ELF-1 (cell line): ENCODE measurements around the gene SCMH1.
A peak's percentile ranks its signal among the peaks of the same experiment; 100 is the strongest.
"Not testable (repeated sequence)": the region's sequence is repeated elsewhere in the genome, so short reads cannot be mapped to it uniquely, and the experiment has no call there.

Experiments used
- DNase-seq: peaks from one replicate; pipeline ENCODE4 v3.0.0-alpha.2; 2016; ENCODE audit warnings: low read depth, low spot score

The SCMH1 gene

DNA sequence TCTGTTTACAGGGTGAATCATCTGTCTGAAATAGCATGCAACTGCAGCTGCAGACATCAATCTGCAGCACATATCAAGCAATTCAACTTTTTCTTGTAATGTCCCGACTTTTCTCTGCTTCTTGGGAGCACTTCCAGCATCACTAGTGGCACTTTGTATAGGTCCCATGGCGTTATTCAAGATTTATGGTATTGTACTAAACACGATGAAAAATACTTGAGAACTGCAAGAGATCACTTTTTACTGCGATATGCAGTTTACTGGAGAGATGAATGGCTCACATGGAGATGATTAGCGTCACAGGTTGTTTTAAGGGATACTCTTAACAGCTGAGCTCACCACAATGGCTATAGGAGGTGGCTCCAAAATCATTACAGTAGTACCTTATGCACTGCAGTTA lies 7.2 kb upstream of the SCMH1 start:
- no peak for DNase-seq

DNA sequence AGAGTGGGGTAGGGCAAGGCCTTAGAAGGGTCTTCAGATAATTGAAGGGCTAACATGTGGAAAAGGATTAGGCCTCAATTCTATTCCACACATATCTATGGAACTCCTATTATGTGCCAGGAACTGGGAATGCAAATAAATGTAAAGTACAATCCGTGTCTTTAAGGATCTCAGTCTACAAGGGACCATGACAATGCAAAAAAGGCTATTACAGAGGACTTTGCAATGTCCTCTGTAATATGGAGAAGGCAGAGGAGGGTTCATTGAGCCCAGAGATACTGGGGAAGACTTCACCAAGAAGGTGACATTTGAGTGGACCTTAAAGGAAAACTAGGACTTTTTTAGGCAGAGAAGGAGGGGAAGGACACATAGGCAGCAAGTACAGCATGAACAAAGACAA lies 4.5 kb upstream of the SCMH1 start:
- DNase-seq: no peak

- DNase-seq: no peak
Measured at GRCh38 chr1:41245659-41246058, 3.6 kb upstream of the SCMH1 start.

- no peak for DNase-seq
Measured at GRCh38 chr1:41243079-41243385, 926 bp upstream of the SCMH1 start.

GRCh38 chr1:41242342-41243078 lies 404 bp upstream of the SCMH1 start:
- peak; percentile 37 for DNase-seq

DNA sequence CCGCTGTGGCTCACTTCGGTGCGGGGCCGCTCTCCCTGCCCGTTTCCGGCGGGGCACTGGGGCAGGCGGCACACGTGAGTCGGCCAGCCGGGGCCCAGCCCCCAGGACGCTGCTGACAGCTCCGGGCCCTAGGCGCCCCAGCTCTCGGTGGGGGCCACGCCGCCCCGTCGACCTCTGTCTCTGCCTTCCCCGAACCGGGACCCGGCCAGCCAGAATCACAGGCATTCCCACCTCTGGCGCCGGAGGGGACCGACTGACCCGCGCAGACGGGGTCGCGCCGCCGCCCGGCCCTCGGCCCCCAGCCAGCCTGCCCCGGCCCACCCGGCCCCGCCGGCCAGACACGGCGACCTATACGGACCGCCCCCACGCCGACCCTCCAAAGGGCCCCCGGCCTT lies 755 bp downstream of the SCMH1 start:
- peak; percentile 54 for DNase-seq

- DNase-seq: no peak
Measured at GRCh38 chr1:41240781-41241353, 1.2 kb downstream of the SCMH1 start.

GRCh38 chr1:41239988-41240610 lies 2.0 kb downstream of the SCMH1 start:
- DNase-seq: no peak

GRCh38 chr1:41238311-41238988 lies 3.7 kb downstream of the SCMH1 start:
- no peak for DNase-seq

DNA sequence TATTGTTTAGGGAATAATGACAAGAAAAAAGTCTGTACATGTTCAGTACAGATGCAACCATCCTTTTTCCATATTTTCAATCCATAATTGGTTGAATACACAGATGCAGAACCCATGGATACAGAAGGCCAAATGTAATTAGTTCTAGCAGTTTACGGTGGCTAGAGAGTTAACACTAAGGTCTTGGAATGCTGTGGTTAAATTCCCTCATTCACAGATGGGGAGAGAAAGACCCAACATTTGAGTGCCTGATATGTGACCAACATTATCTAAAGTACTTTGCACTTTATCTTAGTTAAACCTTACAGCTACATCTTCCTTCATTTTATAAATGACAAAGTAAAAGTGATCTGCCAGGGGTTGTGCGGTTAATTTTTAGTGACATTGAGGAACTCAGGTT lies 5.3 kb downstream of the SCMH1 start:
- DNase-seq: no peak

DNA sequence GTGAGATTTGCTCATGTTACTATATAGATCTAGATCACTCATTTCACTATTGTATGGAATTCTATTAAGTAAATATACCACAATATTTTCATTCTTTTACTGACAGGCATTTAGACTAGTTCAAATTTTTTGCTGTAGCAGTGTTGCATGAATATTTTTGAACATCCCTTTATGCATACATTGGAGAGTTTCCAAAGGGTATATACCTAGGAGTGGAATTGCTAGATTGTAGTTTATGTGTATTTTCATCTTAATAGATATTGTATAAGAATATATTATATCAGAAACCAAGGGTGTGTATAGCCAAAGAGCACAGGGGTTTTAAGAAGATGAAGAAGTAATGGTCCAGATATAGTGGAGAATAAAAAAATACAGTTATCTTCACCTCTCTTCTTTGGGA lies 6.2 kb downstream of the SCMH1 start:
- DNase-seq: no peak

DNA sequence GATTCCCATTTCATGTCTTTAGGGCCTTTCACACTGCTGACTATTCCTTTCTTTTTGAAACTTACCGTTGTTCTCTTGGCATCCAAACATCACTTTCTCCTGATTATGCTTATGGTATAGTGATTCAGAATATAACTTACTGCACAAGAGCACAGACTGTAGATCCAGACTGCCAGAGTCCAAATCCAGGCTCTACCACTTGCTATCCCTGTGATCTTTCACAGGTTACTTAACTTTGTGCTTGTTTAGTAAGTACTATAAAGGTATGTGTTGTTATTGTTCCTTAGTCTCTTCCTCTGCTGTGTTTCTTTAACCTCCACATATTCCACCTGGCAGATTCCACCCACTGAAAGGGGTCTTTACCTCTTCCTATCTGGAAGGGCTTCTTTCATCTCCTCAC lies 8.4 kb downstream of the SCMH1 start:
- no peak for DNase-seq

GRCh38 chr1:41232305-41232704 lies 9.8 kb downstream of the SCMH1 start:
- DNase-seq: no peak

- DNase-seq: no peak
Measured at GRCh38 chr1:41230656-41231055, 11.4 kb downstream of the SCMH1 start.

DNA sequence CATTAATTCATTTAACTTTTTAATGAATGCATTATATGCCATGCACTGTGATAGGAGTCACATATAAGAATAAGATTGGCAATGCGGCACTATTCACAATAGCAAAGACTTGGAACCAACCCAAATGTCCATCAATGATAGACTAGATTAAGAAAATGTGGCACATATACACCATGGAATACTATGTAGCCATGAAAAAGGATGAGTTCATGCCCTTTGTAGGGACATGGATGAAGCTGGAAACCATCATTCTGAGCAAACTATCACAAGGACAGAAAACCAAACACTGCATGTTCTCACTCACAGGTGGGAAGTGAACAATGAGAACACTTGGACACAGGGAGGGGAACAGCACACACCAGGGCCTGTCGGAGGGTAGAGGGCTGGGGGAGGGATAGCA lies 12.9 kb downstream of the SCMH1 start:
- not testable (repeated sequence) for DNase-seq

DNA sequence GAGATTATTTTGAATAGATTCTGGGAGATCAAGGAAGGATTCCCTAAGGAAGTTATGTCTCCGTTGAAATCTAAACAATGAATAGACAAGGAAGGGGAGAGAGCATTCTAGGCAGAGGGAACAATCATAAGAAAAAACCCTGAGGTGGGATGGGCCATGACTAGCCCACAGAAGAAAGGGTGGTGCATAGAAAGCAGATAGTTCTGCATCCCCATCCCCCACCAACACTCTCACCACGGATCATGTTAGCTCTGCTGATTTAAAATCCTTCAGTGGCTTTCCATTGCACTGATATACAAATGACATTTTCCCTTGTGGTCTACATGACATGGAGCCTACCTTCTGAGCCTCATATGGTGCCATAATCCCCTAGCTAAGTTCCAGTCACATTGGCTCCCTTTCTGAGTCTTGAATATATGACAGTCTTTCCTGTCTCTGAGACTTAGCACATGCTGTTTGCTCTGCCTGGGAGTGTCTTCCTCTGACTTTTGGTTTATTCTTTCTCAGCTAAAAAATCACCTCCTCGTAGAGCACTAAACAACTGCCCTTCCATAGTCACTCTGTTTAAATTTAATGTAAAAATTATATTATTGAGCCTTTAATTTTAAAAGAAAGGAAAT lies 15.2 kb downstream of the SCMH1 start:
- DNase-seq: no peak

- DNase-seq: no peak
Measured at GRCh38 chr1:41225495-41225894, 16.6 kb downstream of the SCMH1 start.

GRCh38 chr1:41222496-41222895 lies 19.6 kb downstream of the SCMH1 start:
- DNase-seq: no peak

DNA sequence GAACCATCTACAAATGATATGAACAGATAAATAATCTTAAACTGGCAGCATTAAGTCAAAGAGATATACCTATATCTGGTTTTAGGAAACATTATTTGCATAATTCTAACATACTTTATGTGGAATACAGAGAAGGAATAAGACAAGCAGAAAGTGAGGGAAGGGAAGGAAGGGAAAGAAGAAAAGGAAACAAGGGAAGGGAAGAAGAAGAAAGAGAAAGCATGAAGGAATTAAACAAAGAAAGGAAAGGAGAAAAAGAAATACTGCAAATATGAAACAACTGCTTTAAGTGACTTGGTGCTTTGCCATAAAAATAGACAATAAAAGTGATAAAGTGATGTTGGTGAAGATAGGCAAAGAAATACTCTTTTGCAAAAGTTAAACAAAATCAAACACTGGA lies 20.1 kb downstream of the SCMH1 start:
- no peak for DNase-seq

DNA sequence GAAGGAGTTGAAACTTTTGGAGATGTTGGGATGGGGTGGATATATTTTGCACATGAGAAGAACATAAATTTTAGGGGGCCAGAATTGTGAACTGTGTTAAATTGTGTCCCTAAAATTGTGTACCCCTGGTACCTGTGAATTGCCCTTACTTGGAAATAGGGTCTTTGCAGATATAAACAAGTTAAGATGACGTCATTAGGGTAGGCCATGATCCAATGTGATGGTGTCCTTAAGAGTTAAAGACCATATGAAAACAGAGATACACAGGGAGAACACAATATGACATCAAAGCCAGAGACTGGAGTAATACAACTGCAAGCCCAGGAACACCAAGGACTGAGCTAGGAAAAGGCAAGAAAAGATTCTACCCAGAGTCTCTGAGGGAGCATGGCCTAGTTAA lies 24.0 kb downstream of the SCMH1 start:
- DNase-seq: no peak

GRCh38 chr1:41217441-41217840 lies 24.7 kb downstream of the SCMH1 start:
- no peak for DNase-seq

DNA sequence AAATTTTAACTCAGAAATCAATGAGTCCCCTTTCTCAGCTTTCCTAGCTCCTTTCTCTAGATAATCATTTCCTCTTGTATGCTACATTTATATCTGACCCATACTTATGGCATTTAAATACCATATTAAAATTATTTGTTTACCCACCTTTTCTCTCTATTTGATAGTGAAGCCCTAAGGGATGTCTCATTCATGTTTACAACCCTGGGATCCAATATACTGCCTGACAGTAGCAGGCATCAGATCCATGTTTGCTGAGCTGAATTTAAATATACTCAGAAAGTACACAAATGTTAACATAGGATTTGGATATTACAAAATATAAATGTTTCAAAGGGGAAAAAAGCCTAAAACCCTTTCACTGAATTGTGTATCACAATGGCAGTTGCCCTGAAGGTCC lies 26.5 kb downstream of the SCMH1 start:
- no peak for DNase-seq
